Measurements from ENCODE around the gene YBX3.

The YBX3 gene

GRCh38 chr12:10668526-10668925 is 54.6 kb downstream of the YBX3 start:
- peak; percentile 26 for DNase-seq

GRCh38 chr12:10667581-10667980 is 55.5 kb downstream of the YBX3 start:
- DNase-seq: no peak

GRCh38 chr12:10664499-10664898 is 58.6 kb downstream of the YBX3 start:
- no peak for DNase-seq

- DNase-seq: no peak
Observed at GRCh38 chr12:10663869-10664268, 59.3 kb downstream of the YBX3 start.

- no peak for DNase-seq
Observed at GRCh38 chr12:10661338-10661737, 61.8 kb downstream of the YBX3 start.

GRCh38 chr12:10654003-10654402 is 69.1 kb downstream of the YBX3 start:
- no peak for DNase-seq

- DNase-seq: no peak
Observed at GRCh38 chr12:10652192-10652591, 70.9 kb downstream of the YBX3 start.

Data from CD4-positive, alpha-beta T cell treated with Interleukin-17A for 1 hour (primary cell).